Right hindlimb (tissue), 1 donor: ENCODE measurements around the gene SPRY4.
A peak's percentile ranks its signal among the peaks of the same experiment; 100 is the strongest.
"Not testable (repeated sequence)": the region's sequence is repeated elsewhere in the genome, so short reads cannot be mapped to it uniquely, and the experiment has no call there.

Experiments
- DNase-seq: peaks from one replicate; pipeline ENCODE4 v3.0.0-alpha.2; 2018

SPRY4 gene

DNA sequence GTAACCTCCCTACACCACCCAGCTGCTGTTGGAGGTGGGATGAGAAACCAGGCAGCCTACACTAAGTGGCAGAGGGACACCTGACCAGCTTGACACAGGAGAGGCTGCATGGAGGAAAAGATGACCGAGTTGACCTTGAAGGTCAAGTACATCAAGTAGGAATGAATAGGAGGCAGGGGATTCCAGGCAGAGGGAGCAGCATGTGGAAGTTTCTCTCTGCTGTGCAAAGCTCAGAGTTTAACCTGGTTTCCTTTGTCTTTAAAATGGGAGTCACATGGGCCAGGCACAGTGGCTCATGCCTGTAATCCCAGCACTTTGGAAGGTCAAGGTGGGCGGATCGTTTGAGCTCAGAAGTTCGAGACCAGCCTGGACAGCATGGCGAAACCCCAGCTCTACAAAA, 32.6 kb downstream of the SPRY4 start:
- DNase-seq: no peak

DNA sequence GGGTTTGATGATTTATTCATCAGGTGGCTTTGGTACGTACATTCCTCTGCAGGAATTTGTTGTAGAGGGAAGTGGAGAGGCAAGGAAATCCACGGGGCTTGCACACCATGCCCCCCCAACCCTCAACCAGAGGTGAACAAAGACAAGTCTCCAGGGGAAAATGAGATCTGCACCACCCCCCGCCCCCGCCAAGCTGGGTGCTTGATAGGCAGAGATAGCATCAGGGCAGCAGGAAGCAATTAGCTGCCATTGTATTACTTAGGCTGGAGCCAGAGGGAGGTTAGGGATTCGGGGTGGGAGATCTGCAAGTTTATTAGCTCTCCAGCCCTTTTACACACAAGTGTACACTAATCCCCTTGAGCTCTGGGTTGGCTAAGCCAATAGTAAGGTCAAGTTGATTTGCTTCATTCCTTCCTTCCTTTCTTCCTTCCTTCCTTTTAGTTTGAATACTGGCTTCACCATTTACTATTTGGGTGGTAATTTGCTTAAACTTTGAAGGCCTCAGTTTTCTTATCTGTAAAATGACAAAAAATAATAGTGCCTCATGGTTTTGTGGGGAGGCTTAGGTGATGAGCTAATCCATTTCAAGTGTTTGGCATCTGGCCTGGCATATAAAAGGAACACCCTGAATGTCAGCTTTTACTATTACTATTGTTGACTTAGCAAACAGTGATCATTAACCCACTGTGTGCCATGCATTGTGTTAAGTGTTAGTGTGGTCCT, 34.1 kb downstream of the SPRY4 start:
- DNase-seq: no peak

DNA sequence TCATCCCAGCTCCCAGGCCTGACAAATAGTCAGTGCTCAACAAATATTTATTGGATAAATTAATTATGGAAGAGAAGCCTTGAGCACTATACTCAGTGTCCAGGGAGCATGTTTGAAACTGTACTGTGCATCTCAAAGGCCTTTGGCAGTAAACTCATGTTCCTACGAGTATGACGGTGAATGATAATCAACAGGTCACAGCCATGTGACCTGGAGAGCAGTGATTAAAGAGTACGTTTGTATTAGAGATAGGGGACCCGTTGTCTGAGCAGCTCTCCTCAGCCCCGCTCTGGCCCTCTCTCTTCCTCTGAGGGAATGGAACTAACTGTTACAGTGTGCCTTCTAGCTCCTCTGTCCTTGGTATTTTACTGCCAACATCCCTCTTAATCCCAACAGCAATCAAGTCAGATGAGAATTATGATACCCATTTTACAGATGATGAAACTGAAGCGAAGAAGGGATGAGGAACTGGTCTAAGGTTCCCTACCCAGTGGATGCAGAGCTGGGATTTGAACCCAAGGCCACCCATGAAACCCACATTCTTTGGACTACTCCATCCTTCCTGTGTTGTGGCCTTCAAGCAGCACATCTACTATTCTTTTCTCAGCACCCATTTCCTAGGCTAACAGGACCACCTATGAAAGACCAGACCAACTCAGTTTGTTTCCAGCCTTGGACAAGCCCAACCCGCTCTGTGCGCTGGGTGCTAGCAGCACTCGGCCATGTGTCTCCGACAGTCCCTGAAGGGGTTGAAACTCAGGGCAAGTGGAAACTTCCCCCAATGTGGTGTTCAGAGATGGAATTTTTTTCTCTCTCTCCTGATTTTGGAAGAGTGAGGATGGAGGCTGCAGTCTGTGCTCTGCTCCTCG, 34.9 kb downstream of the SPRY4 start:
- no peak for DNase-seq

DNA sequence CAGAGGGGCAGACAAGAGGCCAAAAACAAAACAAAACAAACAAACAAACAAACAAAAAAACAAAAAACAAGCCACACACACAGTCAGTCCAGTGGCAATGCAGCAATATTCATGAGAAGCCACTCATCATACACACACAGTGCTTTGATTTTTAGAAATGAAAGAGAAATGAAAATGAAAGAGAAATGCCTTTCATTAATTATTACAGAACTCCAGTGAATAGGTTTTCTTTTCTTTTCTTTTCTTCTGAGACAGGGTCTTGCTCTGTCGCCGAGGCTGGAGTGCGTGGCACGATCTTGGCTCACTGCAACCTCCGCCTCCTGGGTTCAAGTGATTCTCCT, 36.9 kb downstream of the SPRY4 start:
- no peak for DNase-seq

DNA sequence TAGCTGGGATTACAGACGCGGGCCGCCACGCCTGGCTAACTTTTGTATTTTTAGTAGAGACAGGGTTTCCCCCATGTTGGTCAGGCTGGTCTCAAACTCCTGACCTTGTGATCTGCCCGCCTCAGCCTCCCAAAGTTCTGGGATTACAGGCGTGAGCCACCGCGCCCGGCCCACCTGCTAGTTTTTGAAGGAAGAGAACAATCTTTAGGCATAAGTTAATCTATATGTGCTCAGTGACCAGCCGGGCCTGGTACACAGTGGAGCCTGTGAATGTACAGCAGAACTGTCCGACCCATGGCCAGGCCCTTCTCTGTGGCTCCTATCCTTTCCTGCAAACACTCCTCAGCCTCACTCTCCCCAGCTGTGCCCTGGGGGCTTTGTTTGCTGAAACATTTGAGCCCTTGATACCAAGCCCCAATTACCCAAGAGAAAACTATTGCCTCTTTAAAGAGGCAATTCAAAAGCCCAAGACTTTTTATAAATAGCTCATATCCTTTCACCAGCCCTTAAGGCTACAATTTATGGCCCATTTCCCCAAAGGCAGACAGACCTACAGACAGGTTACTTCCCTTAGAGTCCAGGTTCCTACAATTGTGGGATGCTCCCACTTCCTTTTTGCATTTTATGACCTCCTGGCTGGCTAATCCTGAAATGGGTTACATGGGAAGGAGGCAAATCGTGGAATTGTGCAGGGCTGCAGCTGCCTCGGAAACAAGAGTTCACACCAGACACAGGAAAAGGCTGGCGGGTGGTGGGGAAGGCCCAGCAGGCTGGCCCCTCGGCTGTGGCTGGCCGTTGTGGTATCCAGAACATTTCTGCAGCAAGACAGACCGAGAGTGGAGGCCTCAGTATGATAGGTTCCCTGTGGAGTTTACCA, 37.5 kb downstream of the SPRY4 start:
- no peak for DNase-seq

DNA sequence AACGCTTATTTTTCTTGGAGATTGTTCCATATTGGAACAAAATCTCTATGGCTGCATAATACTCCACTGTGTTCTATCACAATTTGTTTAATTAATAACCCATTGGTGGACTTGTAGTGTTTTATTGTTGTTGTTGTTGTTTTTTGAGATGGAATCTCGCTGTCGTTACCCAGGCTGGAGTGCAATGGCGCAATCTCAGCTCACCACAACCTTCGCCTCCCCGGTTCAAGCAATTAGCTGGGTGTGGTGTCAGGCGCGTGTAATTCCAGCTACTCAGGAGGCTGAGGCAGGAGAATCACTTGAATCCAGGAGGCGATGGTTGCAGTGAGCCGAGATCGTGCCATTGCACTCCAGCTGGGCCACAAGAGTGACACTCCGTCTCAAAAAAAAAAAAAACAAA, 38.7 kb downstream of the SPRY4 start:
- no peak for DNase-seq

DNA sequence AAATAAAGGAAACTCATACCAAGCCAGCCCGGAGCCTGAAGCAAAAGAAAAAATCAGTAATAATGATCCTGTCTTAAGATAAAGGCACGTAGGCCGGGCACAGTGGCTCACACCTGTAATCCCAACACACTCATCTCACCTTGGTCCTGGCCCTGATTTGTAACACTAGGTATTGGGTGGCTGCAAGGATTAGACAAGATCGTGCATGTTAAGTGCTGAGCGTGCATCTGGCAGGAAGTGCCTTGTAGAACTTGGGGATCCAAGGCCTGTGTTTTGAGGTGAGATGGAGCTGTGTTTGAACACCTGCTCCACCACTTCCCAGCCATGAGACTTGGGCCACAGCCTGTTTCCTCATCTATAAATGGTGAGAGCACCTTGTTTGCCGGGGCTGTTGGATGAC, 41.5 kb downstream of the SPRY4 start:
- DNase-seq: no peak

DNA sequence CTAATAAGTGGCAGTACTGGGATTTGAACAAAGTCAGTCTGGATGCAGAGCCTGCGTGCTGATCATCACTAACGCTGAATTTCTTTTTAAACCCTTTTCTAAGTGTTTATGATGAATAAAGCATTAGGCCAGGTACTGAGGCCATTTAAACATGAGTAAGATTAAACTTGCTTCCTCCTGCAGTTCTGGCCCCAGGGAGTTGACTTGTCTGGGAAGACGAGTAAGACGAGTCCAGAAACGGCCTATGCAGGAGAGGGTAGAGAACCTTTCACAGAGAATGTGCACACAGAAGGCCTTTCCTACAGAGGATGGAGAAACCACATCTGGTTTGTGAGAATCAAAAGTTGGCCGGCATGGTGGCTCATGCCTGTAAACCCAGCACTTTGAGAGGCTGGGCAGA, 42.9 kb downstream of the SPRY4 start:
- no peak for DNase-seq

DNA sequence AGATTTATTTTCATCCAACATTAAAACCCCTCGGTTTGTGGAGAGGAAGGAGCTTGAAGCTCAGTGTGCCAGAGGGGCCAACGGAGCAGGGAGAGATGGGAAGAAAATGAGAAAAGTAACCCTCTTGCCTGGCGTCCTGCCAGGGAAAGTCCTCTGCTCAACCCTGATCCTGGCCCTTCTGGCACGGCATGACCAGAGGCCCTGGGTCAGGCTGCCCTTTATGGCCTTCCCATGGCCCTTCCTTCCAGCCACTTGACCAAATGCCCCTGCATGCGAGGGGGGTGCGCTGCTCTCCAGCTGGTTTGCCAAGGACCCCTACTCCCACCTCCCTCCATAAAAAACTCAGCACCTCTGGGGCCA, 43.8 kb downstream of the SPRY4 start:
- DNase-seq: no peak

DNA sequence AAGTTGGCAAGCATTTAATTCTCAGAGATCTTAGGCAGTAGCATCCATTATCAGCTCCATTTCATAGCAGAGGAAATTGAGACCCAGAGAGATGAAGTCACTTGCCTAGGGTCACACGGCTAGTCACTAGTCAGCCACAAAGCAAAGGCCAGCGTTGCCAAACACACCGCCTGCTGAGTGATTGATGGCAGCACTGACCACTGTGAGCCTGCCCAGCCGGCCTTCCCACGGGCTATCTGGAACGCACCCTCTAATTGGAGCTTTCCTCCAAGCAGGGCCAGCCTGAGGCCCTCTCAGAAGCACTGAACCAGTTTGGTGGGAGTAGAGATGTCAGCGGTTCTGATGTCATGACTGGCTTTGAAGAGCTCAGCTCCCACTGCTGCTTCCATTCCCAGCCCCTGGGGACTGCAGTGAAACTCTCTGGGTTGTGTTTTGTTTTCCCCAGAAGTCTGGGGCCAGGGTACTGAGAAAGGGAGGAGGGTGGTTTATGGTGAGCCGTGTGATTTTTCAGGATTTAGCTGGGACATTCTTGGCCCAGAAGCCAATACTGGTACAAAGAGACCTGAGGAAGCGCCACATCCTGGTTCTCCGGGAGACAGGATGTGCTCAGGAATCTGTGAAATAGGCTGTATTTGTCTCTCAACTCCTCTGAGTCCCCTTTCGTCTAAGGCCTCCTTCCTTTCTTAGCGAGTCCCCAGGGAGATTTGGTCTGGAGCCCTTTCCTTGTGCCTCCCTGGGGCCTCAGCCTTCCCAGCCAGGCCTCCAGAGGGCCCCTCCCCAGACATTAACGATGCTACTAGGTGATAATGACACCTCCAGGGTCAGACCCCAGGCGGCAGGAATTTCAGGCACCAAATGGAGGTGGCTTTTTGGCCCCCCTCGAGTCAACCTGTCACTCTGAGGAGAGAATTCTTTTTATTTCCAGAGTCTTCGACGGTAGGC, 44.5 kb downstream of the SPRY4 start:
- DNase-seq: peak; percentile 71

DNA sequence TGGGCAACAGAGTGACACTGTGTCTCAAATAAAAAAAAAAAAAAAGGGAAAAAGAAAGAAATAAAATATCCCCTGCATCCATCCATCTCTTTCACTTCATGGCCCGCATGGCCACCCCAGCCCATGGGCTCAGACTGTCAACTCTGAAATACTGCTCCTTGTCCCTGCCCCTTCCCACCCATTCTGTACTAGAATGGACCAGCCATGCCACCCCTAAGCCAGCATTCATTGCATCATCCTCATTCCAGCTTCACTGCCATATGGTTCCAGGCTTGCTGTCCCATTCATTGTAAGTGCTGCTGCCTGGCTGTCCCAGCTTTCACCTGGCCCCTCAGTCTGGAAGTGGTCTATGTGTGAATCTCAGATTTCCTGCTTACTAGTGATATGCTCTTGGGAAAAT, 46.2 kb downstream of the SPRY4 start:
- no peak for DNase-seq

DNA sequence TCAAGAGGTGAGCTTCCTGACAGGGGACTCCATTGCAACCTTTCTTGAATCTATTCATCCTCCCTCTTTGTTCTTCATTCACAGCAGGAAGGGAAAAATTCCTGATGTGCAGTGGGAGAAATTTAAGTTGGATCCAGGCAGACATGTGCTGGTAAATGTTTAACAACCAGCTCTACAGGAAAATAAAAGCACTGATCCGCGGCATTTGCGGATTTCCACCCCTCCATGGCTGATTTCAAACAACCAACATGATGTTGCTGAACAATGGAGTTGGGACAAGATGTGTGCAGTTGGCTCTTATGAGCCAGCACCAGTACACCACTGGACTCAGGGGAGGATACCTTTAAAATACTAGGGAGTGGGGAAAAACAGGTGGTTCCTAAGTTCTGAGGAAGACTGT, 47.0 kb downstream of the SPRY4 start:
- no peak for DNase-seq

DNA sequence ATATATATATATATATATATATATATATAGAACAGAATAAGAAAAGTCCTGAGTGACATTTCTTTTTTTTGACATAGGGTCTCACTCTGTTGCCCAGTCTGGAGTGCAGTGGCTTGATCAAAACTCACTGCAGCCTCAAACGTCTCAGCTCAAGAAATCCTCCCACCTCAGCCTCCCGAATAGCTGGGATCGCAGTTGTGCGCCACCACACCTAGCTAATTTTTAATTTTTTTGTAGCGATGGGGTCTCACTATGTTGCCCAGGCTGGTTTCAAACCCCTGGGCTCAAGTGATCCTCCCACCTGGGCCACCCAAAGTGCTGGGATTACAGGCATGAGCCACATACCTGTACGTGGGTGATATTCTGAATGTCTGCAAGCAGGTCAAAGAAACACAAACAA, 48.3 kb downstream of the SPRY4 start:
- no peak for DNase-seq

DNA sequence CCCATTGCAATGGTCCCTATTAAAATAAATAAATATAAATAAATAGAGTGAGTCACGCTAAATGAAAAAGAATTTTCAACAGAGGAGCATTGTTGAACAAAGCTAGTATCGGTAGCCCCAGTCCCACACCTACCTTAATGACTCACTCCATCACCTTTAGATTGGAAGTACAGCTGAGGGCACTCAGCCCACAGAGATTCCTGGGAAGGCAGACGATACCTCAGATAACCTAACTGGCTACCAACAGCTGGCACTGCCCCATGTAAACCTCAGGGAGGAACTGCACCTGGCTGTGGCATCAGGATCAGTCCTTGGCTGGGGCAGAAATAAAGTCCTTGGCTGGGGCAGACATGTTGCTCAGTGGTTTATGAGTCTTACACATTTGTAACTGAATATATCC, 49.3 kb downstream of the SPRY4 start:
- DNase-seq: no peak

DNA sequence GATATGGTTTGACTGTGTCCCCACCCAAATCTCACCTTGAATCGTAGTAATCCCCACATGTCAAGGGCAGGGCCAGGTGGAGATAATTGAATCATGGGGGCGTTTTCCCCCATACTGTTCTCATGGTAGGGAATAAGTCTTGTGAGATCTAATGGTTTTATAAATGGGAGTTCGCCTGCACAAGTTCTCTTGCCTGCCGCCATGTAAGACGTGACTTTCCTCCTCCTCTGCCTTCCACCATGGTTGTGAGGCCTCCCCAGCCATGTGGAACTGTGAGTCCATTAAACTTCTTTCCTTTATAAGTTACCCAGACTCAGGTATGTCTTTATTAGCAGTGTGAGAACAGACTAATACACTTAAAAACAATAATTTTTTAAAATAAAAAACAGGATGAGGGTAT, 52.2 kb downstream of the SPRY4 start:
- not testable (repeated sequence) for DNase-seq

DNA sequence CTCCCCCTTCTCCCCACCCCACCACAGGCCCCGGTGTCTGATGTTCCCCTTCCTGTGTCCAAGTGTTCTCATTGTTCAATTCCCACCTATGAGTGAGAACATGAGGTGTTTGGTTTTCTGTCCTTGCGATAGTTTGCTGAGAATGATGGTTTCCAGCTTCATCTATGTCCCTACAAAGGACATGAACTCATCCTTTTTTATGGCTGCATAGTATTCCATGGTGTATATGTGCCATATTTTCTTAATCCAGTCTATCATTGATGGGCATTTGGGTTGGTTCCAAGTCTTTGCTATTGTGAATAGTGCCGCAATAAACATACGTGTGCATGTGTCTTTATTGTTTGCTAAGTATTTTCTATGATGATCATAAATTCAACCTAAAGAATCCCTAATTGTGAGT, 60.7 kb downstream of the SPRY4 start:
- DNase-seq: not testable (repeated sequence)

DNA sequence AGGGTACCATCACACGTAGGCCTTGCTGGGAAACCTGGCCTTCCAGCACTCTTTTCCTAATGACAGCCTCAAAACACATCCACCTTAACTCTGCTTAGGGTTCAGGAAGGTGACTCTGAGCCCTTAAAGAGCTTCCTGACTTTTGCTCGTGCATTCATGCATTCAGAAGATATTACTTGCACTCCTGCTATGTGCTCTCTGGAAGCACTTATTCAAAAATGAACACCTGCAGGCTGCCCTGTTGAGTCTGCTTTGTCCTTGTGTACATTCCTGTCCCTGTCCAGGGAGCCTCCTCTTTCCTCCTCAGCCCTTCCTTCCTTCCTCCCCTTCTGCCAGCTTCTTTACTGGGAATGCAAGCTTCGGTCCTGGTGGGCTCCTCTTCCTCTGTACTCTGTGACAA, 61.5 kb downstream of the SPRY4 start:
- DNase-seq: no peak

DNA sequence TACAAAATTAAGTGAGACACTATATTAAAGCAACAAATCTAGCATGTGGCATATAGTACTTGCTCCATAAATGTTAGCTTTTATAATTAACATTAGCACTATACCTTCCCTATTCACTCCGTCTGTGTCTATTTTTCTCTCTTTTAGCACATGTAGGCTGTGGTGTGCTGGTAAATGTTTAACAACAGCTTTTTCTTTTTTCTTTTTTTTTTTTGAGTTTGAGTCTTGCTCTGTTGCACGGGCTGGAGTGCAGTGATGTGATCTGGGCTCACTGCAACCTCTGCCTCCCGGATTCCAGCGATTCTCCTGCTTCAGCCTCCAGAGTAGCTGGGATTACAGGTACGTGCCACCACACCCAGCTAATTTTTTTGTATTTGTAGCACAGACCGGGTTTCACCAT, 62.1 kb downstream of the SPRY4 start:
- DNase-seq: no peak
